Trophoblast cell (in vitro differentiated cells and primary cell): ENCODE measurements around the gene ASGR2.

ENCODE experiments used
- DNase-seq, 2 donors: peaks; one replicate each; pipeline ENCODE4 v3.0.0-alpha.2; 2016
- H2AFZ ChIP-seq: 2 replicates; pipeline ENCODE4 v1.6.1; 2013; ENCODE audit warnings: low read length, moderate library complexity, mild to moderate bottlenecking; ENCODE audit not compliant: insufficient read depth, poor library complexity
- H2AK5ac ChIP-seq: 2 replicates; pipeline ENCODE4 v1.6.1; 2013; ENCODE audit warnings: mild to moderate bottlenecking, low read length
- H2BK120ac ChIP-seq: 2 replicates; pipeline ENCODE4 v1.6.1; 2013; ENCODE audit warnings: low read length, mild to moderate bottlenecking, moderate library complexity; ENCODE audit not compliant: insufficient read depth, poor library complexity
- H2BK12ac ChIP-seq: 2 replicates; pipeline ENCODE4 v1.6.1; 2013; ENCODE audit warnings: mild to moderate bottlenecking, low read length, moderate library complexity
- H2BK5ac ChIP-seq: 2 replicates; pipeline ENCODE4 v1.6.1; 2013; ENCODE audit warnings: low read length, low read depth, moderate library complexity, mild to moderate bottlenecking; ENCODE audit not compliant: poor library complexity
- H3K14ac ChIP-seq: 2 replicates; pipeline ENCODE4 v1.6.1; 2013; ENCODE audit warnings: mild to moderate bottlenecking, low read length
- H3K18ac ChIP-seq: 2 replicates; pipeline ENCODE4 v1.6.1; 2013; ENCODE audit warnings: mild to moderate bottlenecking, low read length
- H3K23ac ChIP-seq: 2 replicates; pipeline ENCODE4 v1.6.1; 2013; ENCODE audit warnings: low read length
- H3K27ac ChIP-seq: 2 replicates; pipeline ENCODE4 v1.5.1; 2013; ENCODE audit warnings: low read depth, mild to moderate bottlenecking, inconsistent platforms, low read length, moderate library complexity
- H3K27me3 ChIP-seq: 2 replicates; pipeline ENCODE4 v1.6.1; 2013; ENCODE audit warnings: inconsistent platforms, mild to moderate bottlenecking, low read length, moderate library complexity; ENCODE audit not compliant: insufficient read depth
- H3K36me3 ChIP-seq, 2 experiments: 1 replicate in 1 of 2; 2 replicates in 1 of 2; pipeline ENCODE4 v1.6.1; 2013; ENCODE audit warnings: low read length in 2 of 2, mild to moderate bottlenecking in 2 of 2, moderate library complexity in 1 of 2; ENCODE audit not compliant: insufficient read depth in 2 of 2, control insufficient read depth in 1 of 2
- H3K4ac ChIP-seq: 2 replicates; pipeline ENCODE4 v1.6.1; 2013; ENCODE audit warnings: low read depth, mild to moderate bottlenecking, low read length, moderate library complexity
- H3K4me1 ChIP-seq, 2 experiments: 1 replicate in 1 of 2; 2 replicates in 1 of 2; pipeline ENCODE4 v1.6.1; 2013; ENCODE audit warnings: low read length in 2 of 2, mild to moderate bottlenecking in 2 of 2, moderate library complexity in 1 of 2; ENCODE audit not compliant: insufficient read depth in 2 of 2, control insufficient read depth in 1 of 2
- H3K4me2 ChIP-seq: 2 replicates; pipeline ENCODE4 v1.6.1; 2013; ENCODE audit warnings: inconsistent platforms, mild to moderate bottlenecking, low read length, moderate library complexity
- H3K4me3 ChIP-seq: 2 replicates; pipeline ENCODE4 v1.5.1; 2013; ENCODE audit warnings: mild to moderate bottlenecking, low read depth, low read length, inconsistent platforms
- H3K79me1 ChIP-seq: one replicate; pipeline ENCODE4 v1.6.1; 2013; ENCODE audit warnings: low read length
- H3K79me2 ChIP-seq: 2 replicates; pipeline ENCODE4 v1.6.1; 2013; ENCODE audit warnings: low read length, mild to moderate bottlenecking; ENCODE audit not compliant: control insufficient read depth, insufficient read depth, poor library complexity
- H3K9ac ChIP-seq: 2 replicates; pipeline ENCODE4 v1.6.1; 2013; ENCODE audit warnings: mild to moderate bottlenecking, low read length
- H3K9me3 ChIP-seq: 2 replicates; pipeline ENCODE4 v1.6.1; 2013; ENCODE audit warnings: low read depth, mild to moderate bottlenecking, control low read depth, inconsistent platforms, low read length; ENCODE audit not compliant: insufficient read depth
- H4K12ac ChIP-seq: 2 replicates; pipeline ENCODE4 v1.6.1; 2013; ENCODE audit warnings: low read depth, mild to moderate bottlenecking, low read length, moderate library complexity
- H4K8ac ChIP-seq: 2 replicates; pipeline ENCODE4 v1.6.1; 2013; ENCODE audit warnings: low read depth, mild to moderate bottlenecking, low read length, moderate library complexity
- H4K91ac ChIP-seq: one replicate; pipeline ENCODE4 v1.6.1; 2013; ENCODE audit warnings: low read depth, mild to moderate bottlenecking, low read length, moderate library complexity
- WGBS: extraction: QIAGEN DNeasy Blood & Tissue Kit; methylation state at CpG from one replicate; pipeline ENCODE4 v1.1.7; 2013; ENCODE audit warnings: missing lambda C conversion rate; ENCODE audit not compliant: insufficient read length, insufficient coverage; ENCODE audit errors: extremely low coverage; 5-methylcytosine and 5-hydroxymethylcytosine counted together

The ASGR2 gene

GRCh38 chr17:7078711-7079110, 35.9 kb downstream of the ASGR2 start:
- no peak for DNase-seq
- Histone ChIP-seq H3K27ac (no peak overlapping the region), H3K23ac (peak overlapping the region; percentile 22), H3K4me3 (no peak overlapping the region), H2BK5ac (no peak overlapping the region), H4K8ac (no peak overlapping the region), H2AFZ (no peak overlapping the region), H3K14ac (no peak overlapping the region), H3K18ac (no peak overlapping the region), H3K79me1 (no peaks in the 10 kb centered on the region), H3K4ac (no peak overlapping the region), H3K4me1 (no peaks in the 10 kb centered on the region), H3K27me3 (no peaks in the 10 kb centered on the region), H3K36me3 (no peaks in the 10 kb centered on the region), H3K4me2 (no peak overlapping the region), H3K9me3 (no peaks in the 10 kb centered on the region), H2BK12ac (no peak overlapping the region), H2AK5ac (no peak overlapping the region), H3K9ac (no peak overlapping the region), H2BK120ac (no peak overlapping the region), H3K79me2 (no peaks in the 10 kb centered on the region), H4K91ac (no peak overlapping the region), H4K12ac (no peak overlapping the region)
- 100% methylated on average over 3 of the region's 10 CpGs for WGBS

- Histone ChIP-seq H3K36me3 (no peaks in the 10 kb centered on the region), H3K4me3 (no peak overlapping the region), H2BK5ac (no peak overlapping the region), H2BK12ac (no peak overlapping the region), H4K91ac (no peak overlapping the region), H3K27ac (no peak overlapping the region), H3K14ac (no peak overlapping the region), H2BK120ac (no peak overlapping the region), H3K4me2 (no peak overlapping the region), H2AFZ (no peak overlapping the region), H3K9me3 (no peaks in the 10 kb centered on the region), H3K27me3 (no peaks in the 10 kb centered on the region), H2AK5ac (no peak overlapping the region), H3K4me1 (no peaks in the 10 kb centered on the region), H3K4ac (no peak overlapping the region), H3K79me2 (no peaks in the 10 kb centered on the region), H3K79me1 (no peaks in the 10 kb centered on the region), H3K23ac (no peak overlapping the region), H4K8ac (no peak overlapping the region), H3K18ac (no peak overlapping the region), H4K12ac (no peak overlapping the region), H3K9ac (no peak overlapping the region)
- DNase-seq = no peak
- WGBS = no CpG with 5 or more reads among the region's 7 CpGs
These were observed 36.6 kb downstream of the ASGR2 start for GRCh38 chr17:7077911-7078546.

GRCh38 chr17:7074931-7075330, 39.7 kb downstream of the ASGR2 start:
- Histone ChIP-seq H3K4me1 (no peaks in the 10 kb centered on the region), H2AK5ac (no peak overlapping the region), H2BK120ac (no peak overlapping the region), H2AFZ (no peak overlapping the region), H3K79me2 (no peaks in the 10 kb centered on the region), H3K4me2 (no peak overlapping the region), H3K4ac (no peak overlapping the region), H3K18ac (no peak overlapping the region), H3K79me1 (no peaks in the 10 kb centered on the region), H3K9me3 (peaks cover 2% of the 10 kb centered on the region), H3K4me3 (no peak overlapping the region), H4K8ac (no peak overlapping the region), H3K36me3 (no peaks in the 10 kb centered on the region), H3K27me3 (no peaks in the 10 kb centered on the region), H2BK12ac (no peak overlapping the region), H3K9ac (no peak overlapping the region), H3K14ac (no peak overlapping the region), H3K23ac (no peak overlapping the region), H4K91ac (no peak overlapping the region), H4K12ac (no peak overlapping the region), H2BK5ac (no peak overlapping the region), H3K27ac (no peak overlapping the region)
- no CpG with 5 or more reads among the region's 14 CpGs for WGBS
- DNase-seq = no peak

GRCh38 chr17:7072406-7072805, 42.2 kb downstream of the ASGR2 start:
- Histone ChIP-seq H3K4me3 (no peak overlapping the region), H4K8ac (no peak overlapping the region), H3K9ac (no peak overlapping the region), H3K4me1 (no peaks in the 10 kb centered on the region), H3K9me3 (peaks cover 4% of the 10 kb centered on the region), H3K14ac (no peak overlapping the region), H2BK120ac (no peak overlapping the region), H3K4me2 (no peak overlapping the region), H4K12ac (no peak overlapping the region), H2AK5ac (no peak overlapping the region), H3K23ac (no peak overlapping the region), H3K36me3 (no peaks in the 10 kb centered on the region), H4K91ac (no peak overlapping the region), H3K79me1 (no peaks in the 10 kb centered on the region), H2BK12ac (no peak overlapping the region), H3K27me3 (no peaks in the 10 kb centered on the region), H3K4ac (no peak overlapping the region), H3K79me2 (no peaks in the 10 kb centered on the region), H2BK5ac (no peak overlapping the region), H2AFZ (no peak overlapping the region), H3K18ac (no peak overlapping the region), H3K27ac (no peak overlapping the region)
- WGBS = no CpG with 5 or more reads among the region's 2 CpGs
- no peak for DNase-seq
